Activated CD4-positive, alpha-beta T cell treated with anti-CD3 and anti-CD28 coated beads for 24 hours (primary cell): Measurements from ENCODE around the gene VPS11.

Source experiments
- DNase-seq, 2 donors: peaks; one replicate each; pipeline ENCODE4 v3.0.0-alpha.2; 2020; ENCODE audit warnings: low read depth in 2 of 2

The VPS11 gene

DNA sequence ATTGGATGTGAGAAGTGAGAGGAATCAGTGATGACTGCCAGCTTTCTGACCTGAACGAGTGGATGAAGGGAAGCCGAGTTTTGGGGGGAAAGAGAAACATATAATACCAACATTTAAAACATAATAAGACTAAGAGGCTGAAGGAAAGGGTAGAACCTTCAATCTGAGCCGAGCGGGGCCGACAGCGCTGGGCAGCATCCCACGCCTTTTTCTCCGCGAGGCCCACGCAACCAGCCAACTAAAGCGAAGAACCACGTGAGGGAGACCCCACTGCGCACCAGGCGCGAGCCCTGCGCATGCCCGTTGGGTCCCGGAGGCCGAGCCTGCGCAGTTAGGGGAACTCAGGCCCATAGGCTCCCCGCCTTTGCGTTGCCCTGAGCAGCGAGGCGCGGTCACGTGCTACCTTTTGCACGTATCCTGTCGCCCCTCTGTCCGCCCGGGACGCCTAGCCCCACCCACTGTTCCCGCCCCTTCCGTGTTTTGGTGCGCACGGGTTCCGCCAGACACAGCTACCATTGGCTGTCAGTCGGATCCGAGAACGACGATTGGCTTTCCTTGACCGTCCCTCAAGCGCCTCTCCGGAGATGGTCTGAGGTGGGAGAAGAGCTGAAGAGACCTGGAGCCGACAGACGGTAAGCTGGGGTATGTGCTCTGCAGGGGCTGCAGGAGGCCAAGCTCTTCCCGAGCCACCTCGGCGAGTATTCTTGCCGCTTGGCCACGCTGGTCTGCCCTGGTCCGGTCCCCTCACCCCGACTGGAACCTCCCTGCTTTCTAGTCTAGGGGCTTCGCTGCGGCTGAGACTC lies 53.6 kb downstream of the VPS11 start, which contains the start of gene HINFP:
Gene HINFP, plus strand, starts transcription at position 573 of the 803 bp plus-strand sequence. CDS start 5,365 bp downstream, outside the sequence.
- peak; percentile 100 for DNase-seq

GRCh38 chr11:119121811-119122124 lies 54.1 kb downstream of the VPS11 start:
- no peak for DNase-seq

DNA sequence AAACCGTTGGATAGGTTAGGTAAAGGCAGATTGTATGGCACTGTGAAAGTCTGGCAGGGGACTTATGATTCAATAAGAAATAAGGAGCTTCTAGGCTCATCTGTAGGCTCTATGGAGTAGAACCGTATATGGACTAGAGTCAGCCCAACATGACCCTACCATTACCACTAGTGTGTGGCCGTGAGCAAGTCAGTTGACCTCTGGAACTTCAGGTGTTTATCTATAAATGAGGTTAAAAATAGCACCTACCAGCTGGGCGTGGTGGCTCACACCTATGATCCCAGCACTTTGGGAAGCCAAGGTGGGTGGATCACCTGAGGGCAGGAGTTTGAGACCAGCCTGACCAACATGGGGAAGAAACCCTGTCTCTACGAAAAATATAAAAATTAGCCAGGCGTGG lies 58.2 kb downstream of the VPS11 start:
- DNase-seq, result no peak

- no peak for DNase-seq
Measured at GRCh38 chr11:119126675-119127268, 59.2 kb downstream of the VPS11 start.

GRCh38 chr11:119130662-119131061 lies 63.0 kb downstream of the VPS11 start:
- DNase-seq, result no peak
